ENCODE data around the gene TEFM.

Gene TEFM

DNA sequence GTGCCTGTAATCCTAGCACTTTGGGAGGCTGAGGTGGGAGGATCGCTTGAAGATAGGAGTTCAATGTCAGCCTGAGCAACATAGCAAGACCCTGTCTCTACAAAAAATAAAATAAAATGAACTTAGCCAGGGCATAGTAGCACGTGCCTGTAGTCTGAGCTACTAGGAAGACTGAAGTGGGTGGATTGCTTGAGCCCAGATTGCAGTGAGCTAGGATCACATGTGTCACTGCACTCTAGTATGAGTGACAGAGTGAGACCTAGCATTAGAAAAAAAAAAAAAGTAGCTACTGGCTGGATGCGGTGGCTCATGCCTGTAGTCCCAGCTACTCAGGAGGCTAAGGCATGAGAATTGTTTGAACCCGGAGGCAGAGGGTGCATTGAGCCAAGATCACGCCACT lies 21.7 kb upstream of the TEFM start:
- Histone ChIP-seq H3K4me2 (ENCODE audit: low read depth, low read length, poor library complexity, severe bottlenecking) (no peak overlapping the region), H3K27me3 (ENCODE audit: low read length) (no peaks in the 10 kb centered on the region)

DNA sequence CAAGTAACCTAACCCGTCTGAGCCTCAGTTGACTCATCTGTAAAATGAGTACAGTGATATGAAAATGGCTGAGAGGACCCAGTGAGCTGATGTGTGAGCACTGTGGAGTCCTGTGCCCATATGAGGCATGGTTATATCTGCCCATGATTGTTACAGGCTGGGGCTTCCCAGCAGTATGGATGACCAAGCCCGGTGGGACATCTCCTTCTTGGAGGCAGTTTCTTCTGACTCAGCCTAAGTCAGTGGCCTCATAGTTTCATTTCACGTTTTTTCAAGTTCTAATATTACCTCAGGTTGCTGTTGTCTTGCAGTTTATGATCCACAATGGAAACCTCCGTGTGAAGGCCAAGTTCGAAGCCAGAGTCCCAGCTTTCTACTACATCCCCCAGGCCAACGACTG lies 20.5 kb upstream of the TEFM start:
- H3K27ac ChIP-seq (ENCODE audit: low read depth, low read length) = no peak overlapping the region
- no peaks in the 10 kb centered on the region for H3F3A ChIP-seq (ENCODE audit: insufficient read depth)
- H3K4me2 ChIP-seq (ENCODE audit: low read depth, low read length, poor library complexity, severe bottlenecking) = no peak overlapping the region

More for the DNA sequence above, 21.7 kb upstream of the TEFM start:
- H4K20me1 ChIP-seq (ENCODE audit: low read depth, low read length) = no peaks in the 10 kb centered on the region
- H3K79me2 ChIP-seq (ENCODE audit: insufficient read depth, low read length) = no peaks in the 10 kb centered on the region
- no peak overlapping the region for H3K27ac ChIP-seq (ENCODE audit: low read depth, low read length)
- H3K36me3 ChIP-seq (ENCODE audit: low read length) = no peaks in the 10 kb centered on the region
- no peaks in the 10 kb centered on the region for H3K9me3 ChIP-seq (ENCODE audit: insufficient read depth, low read length)
- H3K4me3 ChIP-seq (ENCODE audit: insufficient read depth, low read length, poor library complexity, severe bottlenecking) = no peak overlapping the region
- no peaks in the 10 kb centered on the region for H3F3A ChIP-seq (ENCODE audit: insufficient read depth)
- TF ChIP-seq EZH2phosphoT487 (conservative IDR thresholded peaks at IDR 0.05; ENCODE audit: low read length) = no peak
- TF ChIP-seq, protein P1, sequence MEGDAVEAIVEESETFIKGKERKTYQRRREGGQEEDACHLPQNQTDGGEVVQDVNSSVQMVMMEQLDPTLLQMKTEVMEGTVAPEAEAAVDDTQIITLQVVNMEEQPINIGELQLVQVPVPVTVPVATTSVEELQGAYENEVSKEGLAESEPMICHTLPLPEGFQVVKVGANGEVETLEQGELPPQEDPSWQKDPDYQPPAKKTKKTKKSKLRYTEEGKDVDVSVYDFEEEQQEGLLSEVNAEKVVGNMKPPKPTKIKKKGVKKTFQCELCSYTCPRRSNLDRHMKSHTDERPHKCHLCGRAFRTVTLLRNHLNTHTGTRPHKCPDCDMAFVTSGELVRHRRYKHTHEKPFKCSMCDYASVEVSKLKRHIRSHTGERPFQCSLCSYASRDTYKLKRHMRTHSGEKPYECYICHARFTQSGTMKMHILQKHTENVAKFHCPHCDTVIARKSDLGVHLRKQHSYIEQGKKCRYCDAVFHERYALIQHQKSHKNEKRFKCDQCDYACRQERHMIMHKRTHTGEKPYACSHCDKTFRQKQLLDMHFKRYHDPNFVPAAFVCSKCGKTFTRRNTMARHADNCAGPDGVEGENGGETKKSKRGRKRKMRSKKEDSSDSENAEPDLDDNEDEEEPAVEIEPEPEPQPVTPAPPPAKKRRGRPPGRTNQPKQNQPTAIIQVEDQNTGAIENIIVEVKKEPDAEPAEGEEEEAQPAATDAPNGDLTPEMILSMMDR (IDR thresholded peaks at IDR 0.05; ENCODE audit: insufficient read depth, low read length, poor library complexity, severe bottlenecking) = no peak
- no peaks in the 10 kb centered on the region for H3K9me2 ChIP-seq (replicated peaks; ENCODE audit: insufficient read depth, low read length)
- H3K9ac ChIP-seq (ENCODE audit: low read length) = no peak overlapping the region
- no peak overlapping the region for H2AFZ ChIP-seq (ENCODE audit: low read depth, low read length, severe bottlenecking)

DNA sequence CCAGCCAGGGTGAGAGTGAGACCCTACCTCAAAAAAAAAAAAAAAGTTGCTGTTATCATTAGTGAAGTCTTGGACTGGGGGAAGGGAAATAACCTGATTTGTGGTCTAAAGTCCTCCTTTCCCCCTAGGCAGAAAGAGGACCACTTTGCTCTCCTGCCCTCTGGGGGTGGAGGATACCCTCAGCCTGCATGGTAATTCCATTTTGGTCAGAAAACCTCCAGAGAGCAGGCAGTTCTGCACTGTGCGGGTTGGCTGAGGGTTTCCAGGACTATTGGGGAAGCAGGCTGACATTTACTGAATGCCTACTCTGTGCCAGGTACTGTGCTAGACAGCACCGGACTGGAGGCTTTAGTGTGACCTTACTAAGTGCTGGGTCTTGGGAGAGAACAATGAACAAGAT lies 18.3 kb upstream of the TEFM start:
- Histone ChIP-seq H2AFZ (ENCODE audit: low read depth, low read length, severe bottlenecking) (no peak overlapping the region), H3K79me2 (ENCODE audit: insufficient read depth, low read length) (no peaks in the 10 kb centered on the region), H3K9me2 (replicated peaks; ENCODE audit: insufficient read depth, low read length) (no peaks in the 10 kb centered on the region), H3K9me3 (ENCODE audit: insufficient read depth, low read length) (no peaks in the 10 kb centered on the region), H3K27me3 (ENCODE audit: low read length) (no peaks in the 10 kb centered on the region), H3K4me3 (ENCODE audit: insufficient read depth, low read length, poor library complexity, severe bottlenecking) (no peak overlapping the region), H4K20me1 (ENCODE audit: low read depth, low read length) (no peaks in the 10 kb centered on the region), H3K9ac (ENCODE audit: low read length) (no peak overlapping the region), H3F3A (ENCODE audit: insufficient read depth) (no peaks in the 10 kb centered on the region), H3K36me3 (ENCODE audit: low read length) (no peaks in the 10 kb centered on the region), H3K4me2 (ENCODE audit: low read depth, low read length, poor library complexity, severe bottlenecking) (no peak overlapping the region), H3K27ac (ENCODE audit: low read depth, low read length) (no peak overlapping the region)
- TF ChIP-seq, protein P1 (IDR thresholded peaks at IDR 0.05; ENCODE audit: insufficient read depth, low read length, poor library complexity, severe bottlenecking) = no peak
- no peak for TF ChIP-seq EZH2phosphoT487 (conservative IDR thresholded peaks at IDR 0.05; ENCODE audit: low read length)

More for the DNA sequence above, 20.5 kb upstream of the TEFM start:
- Histone ChIP-seq H4K20me1 (ENCODE audit: low read depth, low read length) (no peaks in the 10 kb centered on the region), H3K9ac (ENCODE audit: low read length) (no peak overlapping the region), H3K79me2 (ENCODE audit: insufficient read depth, low read length) (no peaks in the 10 kb centered on the region), H3K27me3 (ENCODE audit: low read length) (no peaks in the 10 kb centered on the region), H3K4me3 (ENCODE audit: insufficient read depth, low read length, poor library complexity, severe bottlenecking) (no peak overlapping the region), H3K9me3 (ENCODE audit: insufficient read depth, low read length) (no peaks in the 10 kb centered on the region), H2AFZ (ENCODE audit: low read depth, low read length, severe bottlenecking) (no peak overlapping the region), H3K9me2 (replicated peaks; ENCODE audit: insufficient read depth, low read length) (no peaks in the 10 kb centered on the region), H3K36me3 (ENCODE audit: low read length) (no peaks in the 10 kb centered on the region)
- TF ChIP-seq, protein P1 (IDR thresholded peaks at IDR 0.05; ENCODE audit: insufficient read depth, low read length, poor library complexity, severe bottlenecking) = no peak
- TF ChIP-seq EZH2phosphoT487 (conservative IDR thresholded peaks at IDR 0.05; ENCODE audit: low read length) = no peak

Measured in SU-DHL-6 (cell line).